Right kidney (tissue), 9 donors: Measurements from ENCODE around the gene NDUFB10.
"Not testable (repeated sequence)": the region's sequence is repeated elsewhere in the genome, so short reads cannot be mapped to it uniquely, and the experiment has no call there.

ENCODE experiments used
- DNase-seq: peaks from one replicate; pipeline ENCODE4 v3.0.0-alpha.2; 2016
- long read RNA-seq, 8 donors: transcript quantifications; one replicate each; lab custom pipeline, GENCODE V29; 2026

Gene NDUFB10
- long read RNA-seq, donor 1, transcript NDUFB10-203 (2 exons, 958 nt), result minor isoform, 5 of 7,895 reads
- long read RNA-seq, donor 1, transcript NDUFB10-201 (4 exons, 705 nt), result major isoform, 89 of 7,895 reads
- long read RNA-seq, donor 1, transcript NDUFB10-202 (3 exons, 830 nt), result minor isoform, 20 of 7,895 reads
- long read RNA-seq, donor 1, partial matches to known transcripts, result 6,034 of 7,895 reads
- long read RNA-seq, donor 1, other reads (novel, unspliced or antisense), result 1,743 of 7,895 reads
- long read RNA-seq, donor 2, transcript NDUFB10-202 (3 exons, 830 nt), result minor isoform, 18 of 4,613 reads
- long read RNA-seq, donor 2, transcript NDUFB10-203 (2 exons, 958 nt), result minor isoform, 7 of 4,613 reads
- long read RNA-seq, donor 2, transcript NDUFB10-201 (4 exons, 705 nt), result major isoform, 63 of 4,613 reads
- long read RNA-seq, donor 2, partial matches to known transcripts, result 2,070 of 4,613 reads
- long read RNA-seq, donor 2, other reads (novel, unspliced or antisense), result 2,450 of 4,613 reads
- long read RNA-seq, donor 3, transcript NDUFB10-202 (3 exons, 830 nt), result minor isoform, 8 of 54 reads
- long read RNA-seq, donor 3, transcript NDUFB10-201 (4 exons, 705 nt), result major isoform, 41 of 54 reads
- long read RNA-seq, donor 3, partial matches to known transcripts, result 5 of 54 reads
- long read RNA-seq, donor 3, other reads (novel, unspliced or antisense), result 0 of 54 reads
- long read RNA-seq, donor 4, transcript NDUFB10-201 (4 exons, 705 nt), result major isoform, 79 of 4,953 reads
- long read RNA-seq, donor 4, transcript NDUFB10-202 (3 exons, 830 nt), result minor isoform, 11 of 4,953 reads
- long read RNA-seq, donor 4, partial matches to known transcripts, result 3,951 of 4,953 reads
- long read RNA-seq, donor 4, other reads (novel, unspliced or antisense), result 907 of 4,953 reads
- long read RNA-seq, donor 5, transcript NDUFB10-201 (4 exons, 705 nt), result major isoform, 106 of 9,108 reads
- long read RNA-seq, donor 5, transcript NDUFB10-202 (3 exons, 830 nt), result minor isoform, 18 of 9,108 reads
- long read RNA-seq, donor 5, partial matches to known transcripts, result 7,329 of 9,108 reads
- long read RNA-seq, donor 5, other reads (novel, unspliced or antisense), result 1,650 of 9,108 reads
- long read RNA-seq, donor 6, transcript NDUFB10-202 (3 exons, 830 nt), result minor isoform, 13 of 4,607 reads
- long read RNA-seq, donor 6, transcript NDUFB10-201 (4 exons, 705 nt), result major isoform, 93 of 4,607 reads
- long read RNA-seq, donor 6, partial matches to known transcripts, result 4,340 of 4,607 reads
- long read RNA-seq, donor 6, other reads (novel, unspliced or antisense), result 154 of 4,607 reads
- long read RNA-seq, donor 7, result 0 reads
- long read RNA-seq, donor 8, transcript NDUFB10-201 (4 exons, 705 nt), result major isoform, 80 of 6,174 reads
- long read RNA-seq, donor 8, transcript NDUFB10-203 (2 exons, 958 nt), result minor isoform, 6 of 6,174 reads
- long read RNA-seq, donor 8, transcript NDUFB10-202 (3 exons, 830 nt), result minor isoform, 14 of 6,174 reads
- long read RNA-seq, donor 8, partial matches to known transcripts, result 4,952 of 6,174 reads
- long read RNA-seq, donor 8, other reads (novel, unspliced or antisense), result 1,120 of 6,174 reads

DNA sequence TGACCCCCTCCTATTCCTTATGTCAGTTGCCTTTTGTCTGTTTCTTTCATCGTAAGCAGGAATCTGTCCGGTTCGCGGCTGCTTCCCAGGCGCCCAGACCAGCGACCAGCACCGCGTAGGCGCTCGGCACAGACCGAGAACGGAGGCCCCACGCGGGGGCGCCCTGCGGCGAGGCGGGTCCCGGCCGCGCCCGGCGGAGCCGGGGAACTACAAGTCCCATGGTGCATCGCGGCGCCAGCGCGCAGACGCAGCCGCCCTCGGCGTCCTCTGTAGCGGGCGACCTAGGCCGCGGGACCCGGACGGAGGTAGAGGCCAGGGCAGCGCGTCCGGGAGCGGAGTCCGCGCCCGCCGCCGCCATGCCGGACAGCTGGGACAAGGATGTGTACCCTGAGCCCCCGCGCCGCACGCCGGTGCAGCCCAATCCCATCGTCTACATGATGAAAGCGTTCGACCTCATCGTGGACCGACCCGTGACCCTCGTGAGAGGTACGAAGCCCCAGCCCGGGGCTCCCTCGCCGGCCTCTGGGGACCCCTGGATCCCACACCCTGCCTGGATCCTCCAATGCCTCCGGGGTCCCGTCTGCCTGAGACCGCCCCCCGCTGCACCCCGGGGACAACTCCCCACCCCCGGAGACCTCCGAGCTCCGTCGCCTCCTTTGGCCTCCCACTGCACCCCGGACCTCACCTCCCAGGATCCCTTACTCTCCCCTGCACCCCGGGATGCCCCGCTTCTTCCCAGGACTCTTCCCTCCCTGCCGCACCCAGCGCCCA lies at the start of gene NDUFB10:
TSS of gene NDUFB10 (plus strand) at position 270 of the 771 bp plus-strand sequence. CDS start at position 357, 87 bp downstream.
- peak; percentile 91 for DNase-seq

DNA sequence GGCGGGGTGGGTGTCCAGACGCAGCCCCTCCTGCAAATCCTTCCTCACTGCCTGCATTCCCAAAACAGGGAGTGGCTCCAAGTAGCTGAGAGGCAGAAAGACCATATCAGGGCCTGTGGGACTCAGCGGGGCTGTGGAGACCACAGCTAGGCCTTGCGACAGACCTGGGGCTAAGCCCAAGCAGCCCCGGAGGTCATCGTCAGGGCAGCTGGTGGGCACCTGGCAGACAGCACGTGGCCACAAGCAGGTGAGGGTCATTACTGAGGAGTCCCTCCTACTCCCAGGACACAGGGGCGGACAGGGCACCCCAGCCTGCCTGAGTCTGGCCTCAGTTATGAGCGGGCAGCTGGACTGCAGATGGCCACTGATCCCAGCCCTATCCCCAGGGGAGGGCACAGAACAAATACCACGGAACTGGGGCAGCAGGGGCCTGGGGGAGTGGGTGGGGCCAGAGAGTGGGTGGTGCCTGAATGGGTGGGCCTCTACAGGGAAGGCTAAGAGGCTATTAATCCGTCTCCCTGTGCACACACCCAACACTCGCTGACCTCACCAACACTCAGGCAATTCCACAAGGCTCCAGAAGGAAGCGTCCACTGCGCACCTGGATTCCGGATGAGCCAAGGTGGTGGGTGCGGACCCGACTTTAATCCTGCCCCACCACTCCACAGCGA lies 49.6 kb upstream of the NDUFB10 start:
- no peak for DNase-seq

- no peak for DNase-seq
Observed at GRCh38 chr16:1911467-1912214, 47.7 kb upstream of the NDUFB10 start.

DNA sequence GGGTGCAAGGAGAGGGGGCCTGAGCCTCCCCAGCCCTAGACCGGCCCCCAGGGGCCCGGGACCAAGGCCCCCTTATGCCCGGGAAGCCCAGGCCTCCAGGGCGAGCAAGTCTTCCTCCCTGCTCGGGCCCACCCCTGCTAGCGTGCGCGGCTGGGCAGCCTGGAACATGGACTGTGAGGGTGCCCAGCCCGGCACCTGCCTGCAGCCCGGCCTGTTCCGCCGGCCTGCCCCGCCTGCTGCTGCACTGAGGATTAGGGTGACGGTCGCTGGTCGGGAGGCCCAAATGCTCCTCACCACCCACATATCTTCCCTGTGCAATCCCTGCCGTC lies 47.2 kb upstream of the NDUFB10 start:
- no peak for DNase-seq

- no peak for DNase-seq
Observed at GRCh38 chr16:1913327-1914083, 45.8 kb upstream of the NDUFB10 start.

GRCh38 chr16:1914084-1914608 lies 45.2 kb upstream of the NDUFB10 start:
- no peak for DNase-seq

DNA sequence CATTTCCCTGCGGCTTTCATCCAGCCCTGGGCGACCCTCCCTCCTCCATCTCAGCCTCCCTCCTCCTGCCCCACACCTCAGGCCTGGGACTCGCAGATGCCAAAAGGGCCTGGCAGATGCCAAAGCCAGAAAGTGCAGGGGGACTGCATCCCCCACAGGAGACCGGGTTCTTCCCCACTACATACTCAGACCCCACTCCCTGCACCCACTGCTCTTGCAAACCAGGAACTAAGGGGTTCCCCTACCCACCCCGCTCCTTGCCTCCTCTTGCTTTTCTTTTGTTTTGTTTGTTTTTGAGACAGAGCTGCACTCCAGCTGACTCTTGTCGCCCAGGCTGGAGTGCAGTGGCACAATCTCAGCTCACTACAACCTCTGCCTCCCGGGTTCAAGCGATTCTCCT lies 44.4 kb upstream of the NDUFB10 start:
- no peak for DNase-seq

GRCh38 chr16:1915732-1916639 lies 43.4 kb upstream of the NDUFB10 start:
- DNase-seq, result no peak

GRCh38 chr16:1916640-1916990 lies 42.7 kb upstream of the NDUFB10 start:
- no peak for DNase-seq

DNA sequence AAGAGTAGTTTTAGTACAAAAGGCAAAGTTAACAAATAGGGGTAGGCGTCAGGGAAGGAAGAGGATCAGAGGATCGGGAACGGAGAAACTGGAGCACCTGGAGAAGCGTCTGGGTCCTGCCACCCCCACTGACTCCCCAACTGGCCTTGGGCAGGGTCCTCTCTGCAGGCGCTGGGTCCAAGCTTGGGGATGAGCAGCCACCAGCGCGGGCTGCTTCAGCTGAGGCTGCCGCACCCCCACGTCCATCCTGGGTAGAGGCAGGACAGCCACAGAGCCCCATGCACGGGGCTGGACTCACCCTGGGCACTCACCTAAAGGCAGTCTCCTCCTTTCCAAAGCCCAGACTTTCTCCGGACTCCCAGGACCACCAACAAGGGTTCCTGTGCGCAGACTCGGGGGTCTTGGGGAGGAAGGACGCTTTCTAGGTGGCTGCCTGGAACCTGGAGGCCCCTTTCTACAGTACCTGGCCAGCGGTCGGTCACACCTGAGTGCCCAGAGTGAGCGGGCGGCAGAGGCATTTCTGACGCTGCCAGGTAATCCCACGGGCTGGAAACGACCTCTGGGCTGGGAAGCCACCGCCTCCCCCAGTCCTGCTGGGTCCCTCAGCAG lies 42.2 kb upstream of the NDUFB10 start:
- peak; percentile 48 for DNase-seq

- peak; percentile 46 for DNase-seq
Observed at GRCh38 chr16:1917665-1918350, 41.5 kb upstream of the NDUFB10 start.

GRCh38 chr16:1918351-1919326 lies 40.7 kb upstream of the NDUFB10 start, which contains the start of gene HS3ST6:
HS3ST6 (minus strand) TSS chr16:1918415; CDS start chr16:1918323, 92 bp downstream.
- peak; percentile 38 for DNase-seq

- DNase-seq, result peak; percentile 52
Observed at GRCh38 chr16:1919327-1919998, 39.9 kb upstream of the NDUFB10 start.

GRCh38 chr16:1920122-1920521 lies 39.2 kb upstream of the NDUFB10 start:
- DNase-seq, result not testable (repeated sequence)
